Heart left ventricle (tissue), 16 donors: ENCODE data around the gene CLCN6. TPM values are rescaled to one million over a fixed set of nuclear protein-coding genes. Genes with fewer than 3 reads are reported as not detected.

Source experiments
- ATAC-seq, 4 donors: fragments of 200-7000 bp; cut with Tn5 transposase; one replicate each; pipeline ENCODE4 v1.9.1; 2020 to 2022; ENCODE audit warnings: moderate library complexity in 4 of 4, mild to moderate bottlenecking in 3 of 4, moderate number of reproducible peaks in 1 of 4
- DNase-seq, 5 donors: peaks; one replicate each; pipeline ENCODE4 v3.0.0-alpha.2; 2020
- H3K27ac ChIP-seq, 12 donors: fragments of 200-600 bp; sonication (generic) in 4 of 12; one replicate each; pipeline versions ENCODE4 v1.5.0 to v1.8.0; 2016 to 2022; ENCODE audit warnings: mild to moderate bottlenecking in 2 of 12
- H3K27me3 ChIP-seq, 9 donors: fragments of 200-600 bp; sonication (generic) in 2 of 9; one replicate each; pipeline versions ENCODE4 v1.5.1 to v1.8.0; 2016 to 2022; ENCODE audit warnings: mild to moderate bottlenecking in 3 of 9
- H3K36me3 ChIP-seq, 9 donors: fragments of 200-600 bp; sonication (generic) in 2 of 9; one replicate each; pipeline versions ENCODE4 v1.5.0 to v1.8.0; 2018 to 2022; ENCODE audit warnings: mild to moderate bottlenecking in 2 of 9
- H3K4me1 ChIP-seq, 12 donors: fragments of 200-600 bp; sonication (generic) in 4 of 12; one replicate each; pipeline versions ENCODE4 v1.5.0 to v1.8.0; 2016 to 2022; ENCODE audit warnings: mild to moderate bottlenecking in 3 of 12
- H3K4me3 ChIP-seq, 12 donors: fragments of 200-600 bp; sonication (generic) in 4 of 12; one replicate each; pipeline versions ENCODE4 v1.5.0 to v1.8.0; 2017 to 2022; ENCODE audit warnings: mild to moderate bottlenecking in 9 of 12, moderate library complexity in 4 of 12
- H3K9me3 ChIP-seq, 12 donors: fragments of 200-600 bp; sonication (generic) in 4 of 12; one replicate each; pipeline versions ENCODE4 v1.5.0 to v1.8.0; 2016 to 2022; ENCODE audit warnings: mild to moderate bottlenecking in 1 of 12
- POLR2A ChIP-seq, 2 donors: fragments of 450-650 bp; IDR thresholded peaks; one replicate each; pipeline ENCODE4 v1.6.1; 2017; ENCODE audit warnings: antibody characterized with exemption in 2 of 2, mild to moderate bottlenecking in 2 of 2, moderate library complexity in 2 of 2
- WGBS, 4 donors: extraction: QIAGEN DNeasy Blood & Tissue Kit in 2 of 4; methylation state at CpG; one replicate each; pipeline versions ENCODE4 v1.1.5 to v1.1.7; 2013 to 2018; 5-methylcytosine and 5-hydroxymethylcytosine counted together
- intact Hi-C, 10 donors: fragments of 100-400 bp; cut with DNase I; formaldehyde crosslinking; loops; one replicate each; pipeline versions ENCODE4 v1.11.1 to v1.14.2; 2022
- polyA plus RNA-seq, 2 donors: library from polyadenylated mRNA; stranded (reverse); fragments of 200-250 nt; gene quantifications; one replicate each; pipeline ENCODE4 v1.2.3, GENCODE V29; 2013
- total RNA-seq, 9 donors: library from RNA; depleted of rRNA in 2 of 9; stranded (reverse); fragments of >200 nt in 2 of 9; fragmentation: NEBNext Ultra II Directional in 3 of 9; extraction: Animal tissue kit (Norgen Biotek cat#: 25700) in 3 of 9; gene quantifications; one replicate each; pipeline versions ENCODE4 v1.1.0 to v1.2.4, GENCODE V29; 2016 to 2023
- TF ChIP-seq, protein P1 (sequence below), 12 donors: fragments of 200-600 bp; sonication (generic) in 4 of 12; IDR thresholded peaks; one replicate each; pipeline versions ENCODE4 v1.5.0 to v1.8.0; 2018 to 2022; ENCODE audit warnings: antibody characterized with exemption in 12 of 12, mild to moderate bottlenecking in 5 of 12
- donor health status: ischemic (EF 13 %, LVEDD 7.1; RV severe dilation, severe dysfunction).
- donor health status: healthy with polysubstance abuse.
- donor health status: DM: no; HTN: yes; CAD: no.
- donor health status: DM: no; HTN: no; CAD: no.
- donor health status: ischemic (EF 25% LVEDD 6.9; RV normal size, moderate dysfunction).
- donor health status: ischemic (EF 25% LVEDD 5.7; RV mildly dilated, moderate dysfunction).
- donor health status: healthy.
- donor health status: DM: yes; HTN: yes; CAD: no.
- donor health status: ischemic (EF 35%, LVEDD 5.7; RV mildly dilated, moderate dysfunction).
- donor health status: nonischemic (EF 11% LVEDD 7.7; RV severe dilation, severe dysfunction).
- donor health status: DM: yes; HTN: yes; CAD: no.
- donor health status: PGD.
- donor health status: ischemic (EF 29% LVEDD 5.4; RV normal size, mild dysfunction).
- donor health status: nonischemic (EF 23%, LVEDD 6.1; RV moderate dilation, normal function).

CLCN6 gene
- total and polyA plus RNA-seq, 11 donors, result 10.2 to 21.5 (median 17.2) TPM

DNA sequence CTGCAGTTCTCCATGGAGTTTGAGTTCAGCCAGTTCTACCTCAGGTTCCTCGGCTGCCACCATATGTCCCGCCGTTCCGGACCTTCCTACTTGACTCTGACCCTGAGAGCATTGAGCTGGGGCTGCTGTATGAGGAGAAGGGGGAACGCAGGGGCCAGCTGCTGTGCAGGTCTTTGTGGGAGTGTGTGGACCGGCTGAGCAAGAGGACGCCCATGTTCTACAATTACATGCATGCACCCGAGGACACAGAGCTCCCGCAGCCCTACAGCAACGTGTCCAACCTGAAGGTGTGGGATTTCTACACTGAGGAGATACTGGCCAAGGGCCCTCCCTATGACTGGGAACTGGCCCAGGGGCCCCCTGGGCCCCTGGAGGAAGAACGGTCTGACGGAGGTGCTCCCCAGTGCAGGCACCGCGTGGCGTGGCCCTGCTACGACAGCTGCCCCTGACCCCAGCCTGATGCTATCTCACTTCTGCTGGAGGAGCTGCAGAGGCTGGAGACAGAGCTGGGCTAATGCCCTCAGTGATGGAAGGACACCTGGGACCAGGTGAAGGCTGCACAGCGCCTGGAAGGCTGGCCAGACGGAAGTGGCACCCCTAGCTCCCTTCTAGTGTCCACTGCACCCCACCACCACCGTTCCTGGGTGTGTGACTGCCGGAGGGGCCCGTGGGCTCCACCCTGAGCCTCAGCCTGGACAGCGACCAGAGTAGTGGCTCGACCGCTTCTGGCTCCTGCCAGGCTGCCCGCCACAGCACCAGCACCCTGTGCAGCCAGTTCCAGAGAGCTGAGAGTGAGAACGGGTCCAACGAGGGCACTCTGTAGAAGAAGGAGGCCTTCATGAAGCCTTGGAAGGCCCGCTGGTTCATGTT lies 73.6 kb downstream of the CLCN6 start:
- no peak overlapping the region for H3K4me3 ChIP-seq
- ATAC-seq (no peak), DNase-seq (peak in 1 of 5 donors; percentile 20)
- no peaks in the 10 kb centered on the region for H3K9me3 ChIP-seq
- no peaks in the 10 kb centered on the region for H3K36me3 ChIP-seq
- 83 to 94% (median 86%) methylated on average over 9 to 28 of the region's 28 CpGs for WGBS, 4 donors
- H3K4me1 ChIP-seq, result peaks cover 18 to 73% (median 54%) of the 10 kb centered on the region in 12 donors
- intact Hi-C loops, result no loop called here
- no peak for TF ChIP-seq POLR2A (IDR thresholded peaks at IDR 0.05)
- TF ChIP-seq, protein P1, sequence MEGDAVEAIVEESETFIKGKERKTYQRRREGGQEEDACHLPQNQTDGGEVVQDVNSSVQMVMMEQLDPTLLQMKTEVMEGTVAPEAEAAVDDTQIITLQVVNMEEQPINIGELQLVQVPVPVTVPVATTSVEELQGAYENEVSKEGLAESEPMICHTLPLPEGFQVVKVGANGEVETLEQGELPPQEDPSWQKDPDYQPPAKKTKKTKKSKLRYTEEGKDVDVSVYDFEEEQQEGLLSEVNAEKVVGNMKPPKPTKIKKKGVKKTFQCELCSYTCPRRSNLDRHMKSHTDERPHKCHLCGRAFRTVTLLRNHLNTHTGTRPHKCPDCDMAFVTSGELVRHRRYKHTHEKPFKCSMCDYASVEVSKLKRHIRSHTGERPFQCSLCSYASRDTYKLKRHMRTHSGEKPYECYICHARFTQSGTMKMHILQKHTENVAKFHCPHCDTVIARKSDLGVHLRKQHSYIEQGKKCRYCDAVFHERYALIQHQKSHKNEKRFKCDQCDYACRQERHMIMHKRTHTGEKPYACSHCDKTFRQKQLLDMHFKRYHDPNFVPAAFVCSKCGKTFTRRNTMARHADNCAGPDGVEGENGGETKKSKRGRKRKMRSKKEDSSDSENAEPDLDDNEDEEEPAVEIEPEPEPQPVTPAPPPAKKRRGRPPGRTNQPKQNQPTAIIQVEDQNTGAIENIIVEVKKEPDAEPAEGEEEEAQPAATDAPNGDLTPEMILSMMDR (IDR thresholded peaks at IDR 0.05), result no peak
- H3K27ac ChIP-seq, result peak overlapping the region in 10 of 12 donors; percentile 64 to 94 (median 86)
- H3K27me3 ChIP-seq, result no peaks in the 10 kb centered on the region

- no peak for TF ChIP-seq POLR2A (IDR thresholded peaks at IDR 0.05)
- TF ChIP-seq, protein P1 (IDR thresholded peaks at IDR 0.05), result no peak
- intact Hi-C loops, result no loop called here
- Histone ChIP-seq H3K27ac (peak overlapping the region; percentile 49 to 94 (median 86)), H3K27me3 (no peaks in the 10 kb centered on the region), H3K9me3 (no peaks in the 10 kb centered on the region), H3K4me3 (no peak overlapping the region), H3K36me3 (no peaks in the 10 kb centered on the region), H3K4me1 (peaks cover 18 to 69% (median 48%) of the 10 kb centered on the region in 12 donors)
- no peak for DNase-seq
- ATAC-seq, result peak in 1 of 4 donors; percentile 4
- WGBS, 4 donors, result 51 to 63% (median 58%) methylated on average over 10 to 12 of the region's 12 CpGs
Observed at GRCh38 chr1:11880181-11880575, 74.2 kb downstream of the CLCN6 start.

GRCh38 chr1:11880911-11881748 lies 75.1 kb downstream of the CLCN6 start:
- Histone ChIP-seq H3K4me1 (peaks cover 21 to 75% (median 51%) of the 10 kb centered on the region in 12 donors), H3K36me3 (no peaks in the 10 kb centered on the region), H3K27me3 (no peaks in the 10 kb centered on the region), H3K9me3 (no peaks in the 10 kb centered on the region), H3K4me3 (no peak overlapping the region), H3K27ac (peak overlapping the region; percentile 49 to 94 (median 86))
- peak; percentile 90 to 97 (median 90) for DNase-seq
- no peak for TF ChIP-seq POLR2A (IDR thresholded peaks at IDR 0.05)
- TF ChIP-seq, protein P1 (IDR thresholded peaks at IDR 0.05), result no peak
- intact Hi-C loops, result no loop called here
- ATAC-seq, result peak; percentile 84 to 88 (median 86)
- WGBS, 4 donors, result 9 to 23% (median 21%) methylated on average over 7 to 10 of the region's 10 CpGs
